Measurements from ENCODE around the gene CPPED1.

DNA sequence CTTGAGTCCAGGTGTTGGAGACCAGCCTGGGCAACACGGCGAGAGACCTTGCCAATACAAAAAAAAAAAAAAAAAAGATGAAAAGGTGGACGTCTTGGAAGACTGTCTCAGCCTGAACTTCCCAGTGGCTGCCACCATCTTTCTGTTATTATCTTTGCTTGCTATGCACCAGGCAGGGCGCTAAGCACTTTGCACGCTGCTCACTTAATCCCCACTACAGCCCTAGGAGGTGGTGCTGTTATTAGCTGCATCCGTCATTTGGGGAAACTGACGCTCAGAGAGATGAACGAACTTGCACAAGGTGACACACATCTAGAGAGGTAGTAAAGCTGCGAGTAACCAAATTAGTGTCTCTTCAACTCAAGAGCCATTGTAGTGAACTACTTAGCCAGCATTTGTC is 708 bp upstream of the CPPED1 start:
- TF ChIP-seq, protein P1, sequence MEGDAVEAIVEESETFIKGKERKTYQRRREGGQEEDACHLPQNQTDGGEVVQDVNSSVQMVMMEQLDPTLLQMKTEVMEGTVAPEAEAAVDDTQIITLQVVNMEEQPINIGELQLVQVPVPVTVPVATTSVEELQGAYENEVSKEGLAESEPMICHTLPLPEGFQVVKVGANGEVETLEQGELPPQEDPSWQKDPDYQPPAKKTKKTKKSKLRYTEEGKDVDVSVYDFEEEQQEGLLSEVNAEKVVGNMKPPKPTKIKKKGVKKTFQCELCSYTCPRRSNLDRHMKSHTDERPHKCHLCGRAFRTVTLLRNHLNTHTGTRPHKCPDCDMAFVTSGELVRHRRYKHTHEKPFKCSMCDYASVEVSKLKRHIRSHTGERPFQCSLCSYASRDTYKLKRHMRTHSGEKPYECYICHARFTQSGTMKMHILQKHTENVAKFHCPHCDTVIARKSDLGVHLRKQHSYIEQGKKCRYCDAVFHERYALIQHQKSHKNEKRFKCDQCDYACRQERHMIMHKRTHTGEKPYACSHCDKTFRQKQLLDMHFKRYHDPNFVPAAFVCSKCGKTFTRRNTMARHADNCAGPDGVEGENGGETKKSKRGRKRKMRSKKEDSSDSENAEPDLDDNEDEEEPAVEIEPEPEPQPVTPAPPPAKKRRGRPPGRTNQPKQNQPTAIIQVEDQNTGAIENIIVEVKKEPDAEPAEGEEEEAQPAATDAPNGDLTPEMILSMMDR (IDR thresholded peaks at IDR 0.05; ENCODE audit: poor library complexity): no peak
- TF ChIP-seq EZH2 (IDR thresholded peaks at IDR 0.05; ENCODE audit: borderline replicate concordance) (no peak), EZH2phosphoT487 (IDR thresholded peaks at IDR 0.05; ENCODE audit: low read depth, severe bottlenecking, unreplicated experiment) (no peak)

All from hepatocyte (in vitro differentiated cells).